DND-41 (cell line): ENCODE results near the gene CACNA1H.

ENCODE experiments used
- CTCF ChIP-seq: IDR thresholded peaks from 2 replicates; pipeline ENCODE4 v1.5.1; 2012; ENCODE audit warnings: borderline replicate concordance, low read length, moderate library complexity, mild to moderate bottlenecking; ENCODE audit not compliant: poor library complexity, severe bottlenecking; ENCODE audit errors: extremely low read depth
- EZH2 ChIP-seq: IDR thresholded peaks from 3 replicates; pipeline ENCODE4 v1.6.1; 2012; ENCODE audit warnings: borderline replicate concordance, low read depth, mild to moderate bottlenecking, moderate library complexity, low read length, inconsistent platforms; ENCODE audit not compliant: severe bottlenecking

DNA sequence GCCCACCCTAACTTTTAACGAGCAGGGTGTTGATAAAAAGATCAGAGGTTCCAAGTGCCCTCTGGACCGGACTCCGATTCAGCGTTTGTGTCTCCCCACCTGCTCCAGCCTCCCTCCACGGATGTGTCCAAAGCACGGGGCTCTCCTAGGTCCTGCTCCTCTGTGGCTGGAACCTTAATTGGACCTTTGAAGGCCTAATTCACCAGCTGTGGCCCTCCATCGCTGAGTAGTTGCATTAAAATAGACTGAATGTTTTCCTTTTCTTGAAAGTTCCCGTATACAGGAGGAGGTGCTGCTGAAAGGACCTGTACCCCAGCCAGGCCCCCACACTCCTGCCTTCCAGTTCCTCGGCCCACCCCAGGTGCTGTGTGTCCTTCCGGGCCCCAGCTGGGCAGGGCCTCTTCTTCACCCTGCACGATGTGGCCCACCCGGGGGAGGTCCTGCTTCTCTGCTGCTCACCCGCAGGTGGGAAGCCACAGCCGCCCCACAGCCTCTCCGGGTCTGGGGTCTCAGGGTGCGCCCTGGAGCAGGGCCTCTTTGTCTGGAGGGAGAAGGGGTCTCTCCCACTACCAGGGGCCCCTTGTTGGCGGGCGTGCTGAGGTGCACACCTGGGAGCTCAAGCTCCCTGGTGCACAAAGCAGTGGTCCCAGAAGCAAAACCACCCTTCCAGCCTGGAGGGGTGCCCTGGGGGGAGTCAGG, 1.3 kb upstream of the CACNA1H start:
- no peak for TF ChIP-seq CTCF
- TF ChIP-seq EZH2: no peak
